Peyer's patch (tissue), 4 donors: ENCODE data around the gene INKA2. TPM values are rescaled to one million over a fixed set of nuclear protein-coding genes. Genes with fewer than 3 reads are reported as not detected.

ENCODE experiments used
- DNase-seq, 3 donors: peaks; one replicate each; pipeline ENCODE4 v3.0.0-alpha.2; 2017 to 2019
- H3K27ac ChIP-seq, 4 donors: fragments of 200-600 bp; sonication (generic); one replicate each; pipeline ENCODE4 v1.5.1; 2016 to 2019
- H3K27me3 ChIP-seq, 2 donors: fragments of 200-600 bp; sonication (generic); one replicate each; pipeline ENCODE4 v1.5.1; 2019
- H3K36me3 ChIP-seq, 3 donors: fragments of 200-600 bp; sonication (generic); one replicate each; pipeline ENCODE4 v1.5.1; 2016 to 2019
- H3K4me1 ChIP-seq, 4 donors: fragments of 200-600 bp; sonication (generic); one replicate each; pipeline ENCODE4 v1.5.1; 2016 to 2019
- H3K4me3 ChIP-seq, 4 donors: fragments of 200-600 bp; sonication (generic); 1 replicate in 3 of 4; 2 replicates in 1 of 4; pipeline ENCODE4 v1.5.1; 2016 to 2019; ENCODE audit warnings: mild to moderate bottlenecking in 1 of 4
- H3K9me3 ChIP-seq, 4 donors: fragments of 200-600 bp; sonication (generic); one replicate each; pipeline ENCODE4 v1.5.1; 2016 to 2019; ENCODE audit warnings: mild to moderate bottlenecking in 1 of 4
- CTCF ChIP-seq, 6 experiments: fragments of 450-650 bp in 4 of 6; fragments of 200-600 bp in 2 of 6; sonication (generic) in 1 of 6; IDR thresholded peaks; one replicate each; pipeline ENCODE4 v1.5.1; 2017 to 2019; ENCODE audit warnings: antibody characterized with exemption in 6 of 6, mild to moderate bottlenecking in 3 of 6, moderate library complexity in 1 of 6
- POLR2A ChIP-seq, 2 donors: fragments of 450-650 bp; IDR thresholded peaks; one replicate each; pipeline ENCODE4 v1.5.1; 2017; ENCODE audit warnings: antibody characterized with exemption in 2 of 2, mild to moderate bottlenecking in 2 of 2, moderate library complexity in 2 of 2
- total RNA-seq, 4 donors: library from RNA; depleted of rRNA; stranded (reverse); fragments of >200 nt; gene quantifications; one replicate each; pipeline ENCODE4 v1.1.0, GENCODE V29; 2016

Gene INKA2
- total RNA-seq, 4 donors from 2014 or later = 0.88 to 2.3 (median 2.0) TPM; not detected in 1

- DNase-seq = no peak
- H3K27ac ChIP-seq = no peak overlapping the region
- no peaks in the 10 kb centered on the region for H3K9me3 ChIP-seq
- no peak overlapping the region for H3K4me3 ChIP-seq
- TF ChIP-seq POLR2A (IDR thresholded peaks at IDR 0.05) (no peak), CTCF (IDR thresholded peaks at IDR 0.05) (no peak)
- H3K27me3 ChIP-seq = no peaks in the 10 kb centered on the region
- no peaks in the 10 kb centered on the region for H3K36me3 ChIP-seq
- peaks cover 0 to 44% (median 3%) of the 10 kb centered on the region in 4 donors for H3K4me1 ChIP-seq
These were observed 3.9 kb downstream of the INKA2 start for GRCh38 chr1:111735321-111735720.

GRCh38 chr1:111734856-111735255, 4.3 kb downstream of the INKA2 start:
- Histone ChIP-seq H3K9me3 (no peaks in the 10 kb centered on the region), H3K27ac (no peak overlapping the region), H3K4me3 (no peak overlapping the region), H3K4me1 (peaks cover 0 to 40% (median 2%) of the 10 kb centered on the region in 4 donors), H3K36me3 (no peaks in the 10 kb centered on the region), H3K27me3 (no peaks in the 10 kb centered on the region)
- DNase-seq = no peak
- TF ChIP-seq POLR2A (IDR thresholded peaks at IDR 0.05) (no peak), CTCF (IDR thresholded peaks at IDR 0.05) (no peak)

- Histone ChIP-seq H3K27me3 (no peaks in the 10 kb centered on the region), H3K9me3 (no peaks in the 10 kb centered on the region), H3K4me1 (peaks cover 0 to 40% (median 2%) of the 10 kb centered on the region in 4 donors), H3K4me3 (no peak overlapping the region), H3K36me3 (no peaks in the 10 kb centered on the region), H3K27ac (peak overlapping the region in 2 of 4 donors; percentile 58 to 68)
- no peak for DNase-seq
- TF ChIP-seq CTCF (IDR thresholded peaks at IDR 0.05) (no peak), POLR2A (IDR thresholded peaks at IDR 0.05) (no peak)
These were observed 4.8 kb downstream of the INKA2 start for GRCh38 chr1:111734426-111734825.

GRCh38 chr1:111733992-111734341, 5.2 kb downstream of the INKA2 start:
- Histone ChIP-seq H3K27ac (peak overlapping the region in 3 of 4 donors; percentile 58 to 68 (median 65)), H3K27me3 (no peaks in the 10 kb centered on the region), H3K4me1 (peaks cover 0 to 40% (median 2%) of the 10 kb centered on the region in 4 donors), H3K4me3 (no peak overlapping the region), H3K9me3 (no peaks in the 10 kb centered on the region), H3K36me3 (no peaks in the 10 kb centered on the region)
- TF ChIP-seq POLR2A (IDR thresholded peaks at IDR 0.05) = no peak
- TF ChIP-seq CTCF (IDR thresholded peaks at IDR 0.05) = no peak
- no peak for DNase-seq

- Histone ChIP-seq H3K9me3 (no peaks in the 10 kb centered on the region), H3K27ac (peak overlapping the region in 3 of 4 donors; percentile 58 to 68 (median 65)), H3K36me3 (no peaks in the 10 kb centered on the region), H3K27me3 (no peaks in the 10 kb centered on the region), H3K4me3 (no peak overlapping the region), H3K4me1 (peaks cover 0 to 35% (median 2%) of the 10 kb centered on the region in 4 donors)
- TF ChIP-seq POLR2A (IDR thresholded peaks at IDR 0.05) (no peak), CTCF (IDR thresholded peaks at IDR 0.05) (no peak)
- DNase-seq = no peak
These were observed 5.8 kb downstream of the INKA2 start for GRCh38 chr1:111733183-111733991.
